SK-N-DZ (cell line): ENCODE data around the gene NMNAT3.
A peak's percentile ranks its signal among the peaks of the same experiment; 100 is the strongest.

Source experiments
- DNase-seq: peaks from one replicate; pipeline ENCODE4 v3.0.0-alpha.2; 2015; ENCODE audit warnings: low spot score

Gene NMNAT3

DNA sequence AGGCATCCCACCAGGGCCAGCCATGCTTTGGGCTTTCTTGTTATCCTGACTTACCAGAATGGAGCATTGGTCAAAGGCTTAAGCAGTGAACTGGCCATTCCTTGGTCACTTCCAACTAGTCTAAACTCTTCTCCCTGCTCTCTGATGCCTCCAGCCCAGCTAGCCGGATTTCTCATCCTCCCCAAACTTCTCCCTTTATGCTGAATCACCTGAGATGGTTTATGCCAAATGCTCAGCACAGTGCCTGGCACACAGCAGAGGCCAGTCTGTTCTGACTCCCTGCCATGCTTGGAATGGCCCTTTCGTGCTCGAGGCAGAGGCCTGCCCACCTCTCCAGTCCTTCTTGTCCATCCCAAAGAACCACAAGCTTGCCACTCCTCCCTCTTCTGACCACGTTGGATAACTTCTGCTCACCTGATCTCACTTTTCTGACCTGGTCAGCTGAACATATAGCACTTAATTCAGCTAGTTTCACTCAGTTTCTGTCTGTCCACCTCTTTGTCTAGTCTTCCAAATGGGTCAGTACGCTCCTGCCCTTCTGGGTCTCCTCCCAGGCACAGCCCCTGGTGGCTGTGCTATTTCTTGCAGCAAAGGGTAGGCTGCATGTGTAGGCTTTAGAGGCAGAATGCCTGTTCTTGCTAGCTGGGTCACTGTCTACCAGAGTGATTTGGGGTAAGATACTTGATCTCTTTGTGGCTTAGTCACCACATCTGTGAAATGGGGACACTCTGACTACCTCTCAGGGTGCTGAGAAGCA is 136.1 kb downstream of the NMNAT3 start:
- no peak for DNase-seq

DNA sequence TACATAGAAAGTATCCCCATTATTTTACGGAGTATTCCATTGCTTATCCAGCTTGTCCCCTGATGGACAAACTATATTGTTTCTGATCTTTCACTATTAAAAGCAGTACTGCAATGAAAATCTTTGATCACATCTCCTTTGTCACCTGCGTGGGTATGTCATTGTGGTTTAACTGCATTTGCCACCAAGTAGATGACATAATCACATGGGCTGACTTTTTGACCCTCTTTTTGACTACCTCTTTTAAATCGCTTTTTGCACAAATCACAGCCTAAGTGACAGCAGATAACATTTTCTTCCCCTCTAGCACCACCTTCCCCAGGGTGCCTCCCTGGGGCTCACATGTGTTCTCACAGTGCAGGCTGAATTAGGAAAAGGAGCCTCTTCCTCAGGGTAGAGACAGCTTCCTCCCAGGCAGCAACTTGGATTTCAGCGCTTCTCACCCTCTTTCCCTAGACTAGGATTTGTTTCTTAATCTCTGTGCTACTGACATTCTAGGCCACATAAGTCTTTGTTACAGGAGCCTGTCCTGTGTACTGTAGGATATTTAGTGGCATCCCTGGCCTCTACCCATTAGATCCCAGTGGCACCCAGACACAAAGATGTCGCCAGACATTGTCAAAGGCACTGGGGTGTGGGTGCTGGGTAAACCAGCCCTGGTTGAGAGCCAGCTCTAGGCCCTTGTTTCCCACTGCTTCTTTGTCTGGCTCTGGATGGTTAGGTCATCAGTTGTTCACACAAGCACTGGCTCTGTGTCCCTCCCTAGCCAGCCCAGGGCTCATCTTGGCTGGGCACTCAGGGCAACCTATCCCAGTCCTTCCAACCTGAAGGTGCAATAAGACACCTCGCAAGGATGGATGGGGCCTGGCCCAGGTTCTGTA is 136.9 kb downstream of the NMNAT3 start:
- DNase-seq, result no peak

DNA sequence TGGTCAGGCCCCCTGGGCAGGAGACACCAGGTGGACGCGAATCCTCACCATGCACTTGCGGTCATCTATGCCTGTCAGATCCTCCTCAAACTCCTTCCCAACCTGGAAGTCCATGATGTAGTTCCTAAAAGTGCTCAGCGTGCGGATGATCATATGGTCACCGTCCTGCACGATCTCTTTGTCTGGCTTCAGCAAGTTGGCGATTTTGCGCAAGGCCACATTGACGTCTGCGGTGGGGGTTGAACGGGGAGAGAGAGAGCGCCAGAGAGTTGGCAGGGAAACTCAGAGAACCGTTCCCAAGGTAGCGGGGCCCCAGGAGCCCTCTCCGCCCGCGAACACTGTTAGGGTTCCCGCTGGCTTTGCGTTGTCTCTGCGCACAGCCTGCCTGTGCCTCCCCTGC is 139.0 kb downstream of the NMNAT3 start:
- no peak for DNase-seq

DNA sequence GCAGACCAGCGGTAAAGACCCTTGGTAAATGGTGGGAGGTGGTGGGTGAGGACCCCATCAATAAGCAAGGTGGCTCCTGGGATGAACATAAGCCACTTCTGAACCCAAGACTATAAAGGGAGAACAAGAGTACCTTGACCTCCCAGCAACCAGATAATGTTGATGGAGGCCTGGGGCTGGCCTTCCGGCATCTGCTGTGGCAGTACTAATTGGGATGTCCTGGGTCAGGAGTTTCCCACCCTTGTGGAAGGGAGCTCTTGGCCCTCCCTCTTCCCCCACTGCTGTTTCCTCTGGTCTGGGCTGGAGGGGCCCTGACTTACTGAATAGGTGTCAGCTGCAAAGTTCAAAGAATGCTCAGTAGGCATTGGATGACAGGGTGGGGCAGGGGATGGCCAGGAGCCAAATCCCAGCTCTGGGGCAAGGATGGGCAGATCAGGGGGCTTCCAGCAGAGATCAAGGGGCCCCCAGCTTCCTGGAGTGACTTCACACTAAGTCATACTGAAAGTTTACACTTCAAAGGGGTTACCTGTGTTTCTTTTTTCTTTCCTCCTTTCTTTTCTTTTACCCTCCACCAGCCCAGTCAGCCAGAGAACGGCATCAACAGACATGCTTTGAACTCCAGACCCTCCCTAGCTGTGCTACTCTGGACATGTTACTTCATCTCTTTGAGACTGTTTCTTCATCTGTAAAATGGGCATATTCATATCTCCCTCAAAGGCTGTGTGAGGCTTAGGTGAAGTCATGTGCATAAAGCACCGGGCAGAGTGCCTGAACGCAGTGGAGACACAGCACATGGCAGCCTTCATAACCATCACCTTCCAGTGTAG is 139.8 kb downstream of the NMNAT3 start:
- no peak for DNase-seq

DNA sequence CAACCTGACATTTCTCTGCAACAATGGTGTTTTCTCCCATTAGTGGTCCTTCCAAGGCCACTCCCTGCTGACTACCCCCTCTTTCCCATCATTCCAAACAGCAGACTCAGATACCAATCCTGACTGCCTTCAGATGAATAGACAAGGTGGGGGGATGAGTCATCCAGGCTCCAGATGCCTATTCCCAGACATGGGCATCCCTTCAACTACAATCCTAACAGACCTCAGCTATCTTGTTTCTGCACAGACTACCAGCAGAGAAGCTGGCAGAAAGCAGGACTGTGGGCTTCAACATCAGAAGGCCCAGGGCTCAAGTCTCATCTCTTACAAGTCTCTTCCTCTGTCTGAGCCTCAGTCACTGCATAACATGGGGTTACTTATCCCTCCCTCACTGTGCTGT is 140.4 kb downstream of the NMNAT3 start:
- no peak for DNase-seq

DNA sequence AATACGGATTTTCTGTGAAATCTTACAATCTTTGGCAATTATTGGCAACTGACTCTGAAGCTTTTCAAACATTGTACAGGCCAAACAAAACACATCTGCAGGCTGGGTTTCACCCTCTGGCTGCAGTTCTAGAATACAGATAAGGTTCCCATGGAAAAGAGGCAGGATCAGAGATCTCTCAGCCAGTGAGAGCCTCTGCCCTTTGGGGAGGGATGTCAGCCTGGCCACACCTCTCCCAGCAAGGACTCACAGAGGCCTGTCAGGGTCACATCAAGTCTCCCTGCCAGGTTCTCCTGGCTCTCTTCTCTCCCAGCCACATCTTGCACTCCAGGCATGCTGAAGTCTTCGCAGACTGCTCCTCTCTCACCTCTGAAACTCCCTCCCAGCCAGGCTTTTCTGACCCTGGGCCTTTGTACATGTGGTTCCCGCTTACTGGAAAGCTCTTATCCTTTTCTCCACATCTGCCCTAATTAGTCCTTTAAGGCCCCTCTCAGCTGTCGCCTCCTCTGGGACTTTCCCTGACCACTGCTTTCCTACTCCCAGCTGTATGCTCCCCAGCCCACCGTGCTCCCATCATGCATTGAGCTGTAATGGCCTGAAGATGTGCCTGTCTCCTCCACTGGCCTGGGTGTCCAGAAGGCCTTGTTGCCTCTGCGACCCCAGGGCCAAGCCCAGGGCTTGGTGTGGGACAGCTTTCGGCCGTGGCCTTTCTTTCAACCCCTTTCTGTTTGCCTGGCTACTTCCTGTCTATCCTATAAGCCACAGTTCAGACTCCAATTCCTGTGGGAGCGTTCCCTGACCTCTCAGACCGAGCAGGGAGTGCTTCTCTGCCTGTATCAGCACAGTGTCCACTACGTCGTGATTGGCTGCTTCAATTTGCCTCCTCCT is 142.5 kb downstream of the NMNAT3 start:
- peak; percentile 93 for DNase-seq

DNA sequence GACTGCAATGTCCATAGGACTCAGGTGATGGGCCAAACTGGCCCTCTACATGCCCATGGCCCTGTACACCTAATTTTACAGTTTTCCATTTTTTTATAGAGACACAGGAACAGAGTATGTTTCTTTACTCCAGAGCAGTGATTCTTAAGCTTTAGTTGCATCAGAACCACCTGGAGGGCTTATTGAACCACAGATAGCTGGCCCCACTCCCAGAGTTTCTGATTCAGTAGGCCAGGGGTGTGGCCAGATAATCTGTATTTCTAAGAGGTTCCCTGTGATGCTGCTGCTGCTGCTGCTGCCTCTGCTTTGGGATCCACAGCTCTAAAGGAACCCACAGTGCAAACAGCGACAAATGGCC is 143.3 kb downstream of the NMNAT3 start:
- no peak for DNase-seq

DNA sequence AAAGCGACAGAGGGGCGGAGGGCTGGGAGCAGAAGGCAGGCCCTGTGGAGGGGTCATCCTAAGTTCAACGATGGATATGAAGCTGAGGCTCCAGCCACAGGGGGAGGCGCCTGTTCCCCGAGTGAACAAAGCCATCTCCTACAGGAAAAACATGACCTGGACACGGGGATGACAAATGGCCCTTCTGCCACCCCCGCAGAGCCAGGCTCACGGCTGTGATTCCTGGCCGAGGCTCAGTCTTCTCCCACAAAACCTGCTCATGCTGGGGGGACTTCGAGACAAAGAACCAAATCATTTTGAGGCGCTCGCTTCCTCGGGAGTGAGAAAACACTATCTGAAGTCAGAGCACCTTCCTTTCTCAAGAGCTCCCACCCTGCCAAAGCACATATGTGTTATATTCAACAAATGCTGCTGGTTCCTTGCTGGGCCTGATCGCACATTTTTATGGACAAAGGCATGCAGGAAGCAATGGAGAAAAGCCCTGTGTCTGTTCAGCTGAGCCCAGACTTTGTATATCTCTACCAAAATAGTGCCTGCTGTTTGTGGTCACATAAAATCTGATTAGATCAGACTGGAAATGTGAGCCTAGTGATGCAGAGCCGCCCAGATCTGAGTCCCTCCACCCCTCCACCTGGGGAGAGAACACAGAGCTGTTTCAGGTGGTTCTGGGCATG is 143.9 kb downstream of the NMNAT3 start:
- DNase-seq, result peak; percentile 87

DNA sequence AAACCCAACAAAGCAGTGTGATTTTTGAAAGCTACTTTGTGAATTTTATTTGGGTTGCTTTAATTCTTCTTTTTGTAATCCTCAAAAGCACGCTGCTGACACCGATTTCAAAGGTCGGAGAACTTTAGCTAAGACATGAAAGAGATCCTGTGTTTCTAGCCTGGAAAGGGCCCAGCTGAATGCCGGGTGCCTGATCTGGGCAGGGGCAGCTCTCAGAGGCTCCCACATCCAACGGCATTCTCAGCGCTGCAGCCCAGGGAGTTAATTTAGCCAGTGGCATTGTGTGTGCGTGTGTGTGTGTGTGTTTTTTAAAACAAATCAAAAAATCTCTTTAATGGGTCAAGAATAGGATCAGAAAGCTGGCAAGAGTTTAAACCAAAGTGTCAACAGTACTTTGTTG is 144.8 kb downstream of the NMNAT3 start:
- DNase-seq, result no peak

DNA sequence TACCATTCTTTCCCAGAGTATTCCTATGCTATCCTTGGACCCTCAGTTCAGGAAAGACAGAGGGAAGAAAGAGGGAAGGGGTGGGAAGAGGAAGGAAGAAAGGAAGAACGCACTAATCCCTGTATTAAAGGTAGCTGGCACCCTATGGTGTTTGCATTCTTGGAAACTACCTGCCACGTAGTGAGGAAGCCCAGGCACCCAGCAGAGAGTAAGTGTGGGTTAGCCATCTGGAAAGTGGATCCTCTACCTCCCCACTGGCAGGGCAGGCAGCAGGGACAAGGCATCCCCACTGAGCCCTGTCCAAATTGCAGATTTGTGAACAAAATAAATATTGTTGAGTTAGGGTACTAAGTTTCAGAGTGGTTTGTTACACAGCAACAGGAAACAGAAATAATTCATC is 147.1 kb downstream of the NMNAT3 start:
- DNase-seq, result no peak

DNA sequence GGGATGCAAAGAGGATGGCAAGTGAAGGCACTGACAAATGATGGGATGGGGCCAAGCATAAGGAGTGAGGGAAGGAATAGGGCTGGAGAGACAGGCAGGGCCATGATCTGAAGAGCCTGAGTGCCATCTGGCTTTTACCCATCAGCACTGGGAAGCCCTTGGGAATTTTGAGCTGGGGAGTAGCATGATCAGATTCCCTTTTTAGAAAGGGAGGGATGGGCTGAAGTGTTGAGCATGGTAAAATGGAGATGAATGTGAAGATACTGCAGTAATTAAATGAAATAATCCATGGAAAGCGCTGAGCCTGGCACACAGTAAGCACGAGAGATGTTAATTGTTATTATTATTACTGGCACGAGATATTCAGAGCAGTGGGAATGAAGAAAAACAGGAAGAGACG is 148.1 kb downstream of the NMNAT3 start:
- peak; percentile 81 for DNase-seq

DNA sequence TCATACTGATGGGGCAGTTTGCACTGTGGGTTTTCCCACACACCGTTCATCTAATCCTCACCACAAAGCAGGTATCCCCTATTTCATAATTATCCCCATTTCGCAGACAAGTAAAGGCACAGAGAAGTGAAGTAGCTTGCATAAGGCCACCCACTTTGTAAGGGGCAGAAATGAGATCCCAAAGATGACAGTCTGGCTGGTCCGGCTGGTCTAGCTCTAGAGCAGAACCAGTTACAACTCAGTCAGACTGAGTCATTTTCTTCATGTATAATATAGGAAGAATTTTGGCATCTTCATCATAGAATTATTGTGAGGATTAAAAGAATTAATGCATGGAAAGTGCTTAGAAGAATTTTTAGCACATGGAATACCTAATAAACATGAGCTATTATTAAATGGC is 148.8 kb downstream of the NMNAT3 start:
- DNase-seq, result no peak

DNA sequence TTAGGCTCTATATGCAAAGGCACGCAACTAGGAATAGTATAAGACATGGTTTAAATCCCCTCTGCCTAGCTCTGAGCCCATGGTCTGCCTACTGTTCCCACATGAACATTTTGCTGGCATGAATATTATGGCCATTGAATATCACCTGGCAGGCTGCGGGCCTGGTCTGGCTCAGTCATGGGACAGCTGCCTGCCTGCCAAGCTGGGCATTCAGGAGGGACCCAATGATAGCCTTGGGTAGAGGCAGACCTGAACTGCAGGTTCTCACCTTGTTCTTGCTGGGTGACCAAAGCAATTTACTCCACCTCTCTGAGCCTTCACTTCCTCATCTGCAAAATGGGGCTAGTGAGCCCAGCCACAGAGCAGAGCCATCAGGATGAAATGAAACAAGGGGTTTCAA is 149.5 kb downstream of the NMNAT3 start:
- no peak for DNase-seq

DNA sequence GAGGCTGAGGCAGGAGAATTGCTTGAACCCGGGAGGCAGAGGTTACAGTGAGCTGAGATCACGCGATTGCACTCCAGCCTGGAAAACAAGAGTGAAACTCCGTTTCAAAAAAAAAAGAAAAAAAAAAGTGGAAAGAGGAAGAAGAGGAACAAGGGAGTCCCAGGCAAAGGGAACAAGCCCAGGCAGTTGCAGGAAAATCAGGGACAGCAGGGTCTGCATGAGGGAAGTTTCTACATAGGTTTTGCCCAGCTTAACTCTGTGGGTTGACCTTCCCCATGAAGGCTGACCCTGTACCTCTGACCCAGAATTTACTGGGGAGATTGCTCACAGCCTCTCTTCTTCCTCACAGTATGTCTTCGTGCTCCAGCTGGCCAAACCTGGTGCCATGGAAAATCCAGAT is 150.5 kb downstream of the NMNAT3 start:
- DNase-seq, result no peak

DNA sequence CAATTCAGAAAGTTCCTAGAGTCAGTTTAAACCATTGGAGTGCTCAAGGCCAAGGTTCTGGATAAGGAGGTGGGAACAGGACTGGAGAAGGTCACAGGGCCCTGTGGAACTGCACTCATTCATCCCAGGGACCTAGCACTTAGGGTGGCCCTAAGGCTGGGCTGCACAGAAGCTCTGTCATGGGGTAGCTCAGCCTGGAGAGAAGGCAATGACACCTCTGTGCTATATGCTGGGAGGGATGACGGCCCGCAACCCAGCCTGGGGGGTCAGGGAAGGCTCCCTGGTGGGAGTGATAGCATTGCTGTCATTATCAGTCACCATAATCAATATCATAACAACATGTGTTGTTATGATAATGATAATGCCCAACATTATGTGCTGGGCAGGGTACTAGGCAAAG is 151.6 kb downstream of the NMNAT3 start:
- no peak for DNase-seq

DNA sequence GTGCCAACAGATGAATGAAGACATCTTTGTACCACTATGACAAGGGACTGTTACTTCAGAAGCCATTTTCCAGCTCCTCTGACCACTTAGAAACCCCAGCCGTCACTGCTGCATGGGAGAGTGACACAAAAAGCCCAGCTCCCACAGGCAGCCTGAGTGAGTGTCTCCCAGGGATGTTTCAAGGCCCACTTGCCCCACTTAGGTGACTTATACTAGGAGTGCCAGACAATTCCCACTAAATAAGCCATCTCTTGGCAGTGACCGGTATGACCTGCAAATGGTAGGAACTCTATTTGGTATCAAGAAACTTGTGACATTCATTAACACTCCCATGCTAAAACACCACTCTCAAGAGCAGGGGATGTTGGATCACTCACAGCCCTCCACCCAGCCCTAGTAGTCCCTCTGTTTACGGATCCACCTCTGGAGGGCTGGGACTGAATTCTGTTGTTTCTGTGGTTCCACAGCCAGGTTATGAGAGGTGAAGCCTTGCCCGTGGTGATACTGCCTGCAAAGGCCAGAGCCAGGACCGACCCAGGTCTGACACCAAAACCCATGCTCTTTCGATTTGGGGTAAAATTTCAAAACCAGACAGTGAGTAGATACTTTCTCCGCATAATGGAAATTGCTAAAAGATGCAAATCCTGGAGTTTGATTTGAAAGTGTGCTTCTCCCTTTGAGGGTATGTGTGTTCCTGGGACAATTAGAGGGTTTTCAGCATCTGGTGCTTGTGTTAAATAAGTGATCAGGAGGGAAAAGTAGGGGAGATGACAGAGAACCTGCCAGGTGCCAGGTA is 152.7 kb downstream of the NMNAT3 start:
- DNase-seq, result no peak

DNA sequence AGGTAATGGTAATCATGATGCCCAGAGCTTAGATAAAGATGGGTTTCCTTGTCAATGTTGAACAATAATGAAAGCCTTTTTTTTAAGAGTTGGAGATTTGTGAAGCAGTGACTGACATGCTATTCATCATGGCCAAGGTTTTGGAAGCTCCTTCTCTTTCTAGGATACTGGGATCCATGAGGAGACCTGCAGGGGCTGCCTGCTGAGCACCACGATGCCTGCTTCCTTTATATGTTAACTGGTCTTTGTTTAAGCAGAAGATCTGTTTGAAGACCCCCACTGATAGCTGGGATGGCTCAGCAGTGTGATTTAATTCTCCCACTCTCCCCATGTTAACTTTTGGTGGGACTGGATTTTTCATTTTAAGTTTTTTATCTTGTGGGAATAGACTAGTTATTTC is 154.1 kb downstream of the NMNAT3 start:
- DNase-seq, result no peak

DNA sequence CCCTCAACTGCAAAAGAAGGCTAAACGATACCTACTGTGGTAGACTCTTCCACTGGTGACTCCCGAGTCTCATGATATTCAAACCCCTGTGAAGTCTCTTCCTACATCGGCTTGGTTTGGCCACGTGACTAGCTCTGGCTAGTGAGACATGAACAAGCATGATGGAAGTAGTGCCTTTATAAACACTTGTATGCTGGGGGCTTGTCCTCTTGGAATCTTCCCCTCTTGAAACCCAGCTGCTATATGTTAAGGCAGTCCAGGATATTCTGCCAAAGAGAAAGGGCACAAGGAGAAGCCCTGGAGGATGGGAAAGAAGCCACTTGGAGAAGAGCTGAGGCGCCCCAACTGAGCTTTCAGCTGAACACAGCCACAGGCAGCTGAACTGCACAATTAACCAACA is 154.6 kb downstream of the NMNAT3 start:
- DNase-seq, result no peak

DNA sequence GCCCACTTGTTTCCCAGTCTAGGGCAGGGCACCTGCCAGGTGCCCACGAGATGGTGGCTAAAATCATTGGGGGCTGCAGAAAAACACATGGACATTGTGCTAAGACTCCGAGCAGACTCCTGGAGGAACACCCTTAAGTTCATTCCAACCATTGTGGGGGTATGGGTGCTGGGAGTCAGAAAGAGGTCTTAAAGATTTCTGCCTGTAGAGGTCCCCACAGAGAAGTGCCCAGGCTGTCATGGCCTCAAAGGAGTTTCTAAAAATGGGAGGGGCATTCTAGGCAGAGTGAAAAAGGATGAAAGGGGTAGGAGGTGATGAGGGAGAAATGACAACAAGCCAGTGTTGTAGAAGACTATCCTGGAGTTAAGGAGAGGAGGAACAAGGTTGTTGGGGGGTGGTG is 155.4 kb downstream of the NMNAT3 start:
- DNase-seq, result no peak

DNA sequence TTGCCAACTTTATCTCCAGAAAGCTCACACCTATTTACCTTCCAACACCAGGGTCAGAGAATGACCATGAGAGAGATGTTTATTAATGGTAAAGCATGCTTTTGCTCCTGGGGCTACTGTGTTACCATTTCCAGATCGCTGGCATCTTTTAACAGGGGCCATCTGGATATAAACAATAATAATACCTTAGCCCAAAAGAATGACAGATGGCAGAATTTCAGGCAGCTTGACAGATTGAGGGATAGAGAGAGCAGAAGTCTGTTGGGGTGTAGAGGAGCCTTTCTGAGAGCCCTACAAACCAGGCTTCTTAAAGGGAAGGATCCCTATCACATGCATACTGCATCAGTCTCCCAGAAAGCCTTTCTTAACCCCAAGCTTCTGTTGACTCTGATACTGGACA is 156.0 kb downstream of the NMNAT3 start:
- DNase-seq, result no peak
